NCI-H446 treated with DMSO at 0.1 percent for 48 hours (cell line): ENCODE results near the gene NMRAL1.
A peak's percentile ranks its signal among the peaks of the same experiment; 100 is the strongest.

Experiments
- DNase-seq: peaks from one replicate; lab custom pipeline; 2025; lab: John Stamatoyannopoulos, UW

The NMRAL1 gene

DNA sequence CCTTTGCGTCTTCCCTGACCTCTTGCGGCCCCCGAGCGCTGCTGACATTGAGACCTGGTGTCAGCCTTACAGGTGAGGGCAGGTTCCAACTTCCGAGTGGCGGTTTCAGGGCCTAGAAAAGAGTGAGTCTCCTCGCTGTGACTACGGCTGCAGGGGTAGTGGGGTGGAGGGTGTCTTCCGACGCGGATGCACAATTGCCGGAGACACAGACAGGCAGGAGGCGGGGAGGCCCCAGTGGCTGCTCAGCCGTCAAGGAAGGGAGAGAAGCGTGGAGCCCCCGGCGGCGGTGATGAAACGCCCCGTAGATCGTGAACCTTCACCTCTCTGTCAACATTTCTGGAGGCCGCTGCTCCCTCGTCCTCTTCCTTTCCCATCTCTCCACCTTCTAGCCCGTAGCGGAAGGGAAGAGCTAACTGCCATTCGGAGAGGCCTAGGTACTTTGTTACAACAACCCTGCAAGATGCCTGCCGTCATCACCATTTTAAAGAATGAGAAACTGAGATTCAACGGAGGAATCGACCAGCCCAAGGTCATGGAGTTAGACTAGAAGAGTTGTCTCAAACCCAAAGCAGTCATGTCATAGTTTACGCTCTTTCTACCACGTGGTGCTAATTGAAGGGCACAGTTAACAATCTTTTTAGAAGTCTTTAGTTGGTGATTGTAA lies 48.3 kb downstream of the NMRAL1 start:
- DNase-seq = no peak

DNA sequence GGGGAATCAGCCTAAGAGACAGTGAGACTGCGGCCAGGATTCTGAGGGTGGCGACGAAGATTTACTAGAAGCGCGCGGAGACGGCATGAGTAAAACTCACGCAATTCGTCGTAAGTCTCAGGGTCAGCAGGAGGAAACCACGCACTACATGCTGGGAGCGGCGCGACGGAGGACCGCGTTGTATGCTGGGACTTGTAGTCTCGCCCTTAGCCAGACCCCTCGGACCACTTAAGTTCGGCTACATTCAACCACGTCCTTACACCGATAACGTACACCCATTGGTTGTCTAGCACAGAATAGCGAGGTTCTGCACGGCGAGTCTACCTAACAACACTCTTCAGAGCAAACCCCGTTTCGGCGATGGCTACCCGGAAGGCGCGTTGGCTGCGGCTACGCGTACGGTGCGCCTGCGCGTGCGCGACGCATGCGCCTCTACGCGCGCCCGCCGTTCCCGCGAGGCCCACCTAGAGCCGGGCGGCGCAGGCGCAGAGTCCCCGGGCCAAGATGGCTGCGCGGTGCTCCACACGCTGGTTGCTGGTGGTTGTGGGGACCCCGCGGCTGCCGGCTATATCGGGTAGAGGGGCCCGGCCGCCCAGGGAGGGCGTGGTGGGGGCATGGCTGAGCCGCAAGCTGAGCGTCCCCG lies 48.9 kb downstream of the NMRAL1 start, which contains the start of gene DNAJA3:
DNAJA3 (plus strand) TSS at position 491 of the 643 bp plus-strand sequence; CDS start at position 505, 14 bp downstream.
- DNase-seq = peak; percentile 90

DNA sequence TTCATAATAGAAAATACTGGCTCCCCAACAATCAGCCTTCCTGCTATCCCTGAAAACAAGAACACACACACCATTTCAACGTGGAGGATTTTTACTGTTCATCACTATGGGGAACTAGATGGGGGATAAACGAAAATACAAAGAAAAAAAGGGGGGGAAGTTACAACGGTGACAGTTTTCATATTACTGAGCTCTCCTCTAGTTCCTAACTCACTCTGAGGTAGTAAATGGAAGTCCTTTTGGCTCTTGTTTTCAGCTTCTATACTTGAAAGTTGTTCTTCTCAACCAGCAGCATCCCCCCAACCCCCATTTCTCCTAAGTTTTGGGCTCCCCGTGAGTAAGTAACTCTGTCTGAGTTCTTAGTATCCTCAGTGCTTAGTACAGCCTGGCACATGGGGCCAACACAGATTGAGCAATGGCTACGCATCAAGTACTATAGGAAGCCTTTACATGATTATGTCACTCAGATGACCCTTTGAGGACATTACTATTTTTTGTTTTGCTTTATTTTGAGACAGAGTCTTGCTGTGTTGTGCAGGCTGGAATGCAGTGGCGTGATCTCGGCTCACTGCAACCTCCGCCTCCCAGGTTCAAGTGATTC lies 53.8 kb downstream of the NMRAL1 start:
- DNase-seq = no peak

DNA sequence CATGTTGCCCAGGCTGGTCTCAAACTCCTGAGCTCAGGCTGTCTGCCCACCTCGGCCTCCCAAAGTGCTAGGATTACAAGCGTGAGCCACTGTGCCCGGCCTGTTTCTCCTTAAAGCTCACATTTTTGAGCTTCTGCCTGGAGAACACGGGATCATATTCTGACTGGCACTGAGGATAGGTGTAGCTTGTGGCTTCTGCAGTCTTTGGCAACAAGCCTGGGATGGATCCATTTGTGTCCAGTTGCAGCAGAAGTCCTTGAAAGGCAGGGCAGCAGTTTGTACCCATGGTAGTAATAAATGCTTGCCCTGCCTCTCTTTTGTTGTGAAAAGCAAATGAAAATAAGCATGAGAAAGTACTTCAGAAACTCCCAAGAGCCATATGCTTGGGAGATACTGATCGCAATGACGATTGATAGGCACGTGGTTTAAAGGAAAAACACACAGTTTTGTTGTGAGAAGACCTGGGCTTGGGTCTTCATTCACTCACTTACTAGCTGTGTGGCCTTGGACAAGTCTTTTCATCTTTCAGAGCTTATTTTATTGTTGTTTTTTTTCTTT lies 54.9 kb downstream of the NMRAL1 start:
- DNase-seq = no peak

DNA sequence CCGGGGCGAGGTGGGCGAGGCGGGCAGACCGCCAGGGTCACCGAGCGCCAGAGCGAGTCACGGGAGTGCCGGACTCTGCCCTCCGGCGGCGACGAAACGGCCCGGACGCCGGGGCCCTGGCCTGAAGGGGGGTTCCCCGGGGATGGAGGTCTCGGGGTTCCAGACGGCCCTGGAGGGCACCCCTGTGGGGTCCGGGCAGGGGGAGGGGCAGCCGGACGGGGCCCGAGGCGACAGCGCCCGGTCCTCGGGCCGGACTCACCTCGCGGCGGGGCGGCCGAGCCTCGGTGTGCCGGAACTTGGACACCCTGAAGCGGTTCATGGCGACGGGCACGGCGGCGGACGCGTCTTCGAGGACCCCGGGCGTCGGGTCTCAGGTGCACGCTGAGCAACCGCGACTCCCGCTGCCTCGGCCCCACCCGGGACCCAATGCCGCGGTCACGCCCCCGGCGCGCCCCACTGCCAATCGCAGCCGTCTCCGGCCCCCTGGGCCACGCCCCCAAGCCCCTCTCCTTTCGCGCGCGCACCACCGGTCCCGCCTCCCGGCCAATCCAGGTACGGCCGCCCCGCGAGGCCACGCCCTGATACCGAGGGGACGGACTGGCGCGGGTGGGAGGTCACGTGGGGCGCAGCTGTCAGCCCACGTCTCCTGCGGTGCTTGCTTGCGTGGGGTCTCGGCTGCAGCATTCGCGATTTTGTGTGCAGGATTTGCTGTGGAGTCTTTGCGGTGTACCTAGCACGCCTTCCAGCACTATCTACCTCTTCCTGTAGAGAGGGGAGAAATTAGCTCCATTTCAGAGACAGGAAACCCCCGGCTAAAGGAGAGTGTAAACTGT lies 58.0 kb downstream of the NMRAL1 start, which contains the start of gene CORO7:
CORO7 (minus strand) TSS at position 397 of the 833 bp plus-strand sequence; CDS start at position 319, 78 bp downstream.
- DNase-seq = peak; percentile 73

DNA sequence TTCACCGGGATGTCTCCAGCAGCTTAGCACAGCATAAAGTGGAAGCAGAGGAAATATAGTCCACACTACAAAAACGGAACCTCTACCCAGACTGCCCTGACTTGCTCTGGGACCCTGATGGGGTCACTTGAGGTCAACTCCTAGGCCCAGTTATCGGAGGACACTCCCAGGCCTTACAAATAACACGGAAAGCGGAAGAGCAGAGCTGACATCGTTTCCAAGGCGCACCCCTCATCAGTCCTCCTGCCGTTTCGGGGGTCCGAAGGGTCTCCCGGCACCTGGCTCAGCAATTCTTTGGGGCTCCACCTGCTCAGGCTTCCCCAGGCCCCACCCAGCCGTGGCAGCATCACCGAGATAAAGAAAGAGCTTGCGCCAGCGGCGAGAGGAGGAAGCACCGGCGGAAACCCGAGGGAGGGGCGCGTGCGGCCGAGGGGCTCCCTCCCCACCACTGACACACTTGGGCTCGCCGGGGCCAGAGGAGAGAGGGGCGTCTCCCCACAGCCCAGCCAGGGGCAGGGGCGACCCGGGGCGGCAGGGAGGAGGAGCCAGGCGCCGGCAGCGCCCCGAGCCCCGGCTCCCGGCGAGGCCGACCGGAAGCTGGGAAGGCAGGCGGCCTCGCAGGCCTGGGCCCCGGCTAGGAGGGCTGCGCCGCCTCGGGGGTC lies 58.8 kb downstream of the NMRAL1 start:
- DNase-seq = no peak

DNA sequence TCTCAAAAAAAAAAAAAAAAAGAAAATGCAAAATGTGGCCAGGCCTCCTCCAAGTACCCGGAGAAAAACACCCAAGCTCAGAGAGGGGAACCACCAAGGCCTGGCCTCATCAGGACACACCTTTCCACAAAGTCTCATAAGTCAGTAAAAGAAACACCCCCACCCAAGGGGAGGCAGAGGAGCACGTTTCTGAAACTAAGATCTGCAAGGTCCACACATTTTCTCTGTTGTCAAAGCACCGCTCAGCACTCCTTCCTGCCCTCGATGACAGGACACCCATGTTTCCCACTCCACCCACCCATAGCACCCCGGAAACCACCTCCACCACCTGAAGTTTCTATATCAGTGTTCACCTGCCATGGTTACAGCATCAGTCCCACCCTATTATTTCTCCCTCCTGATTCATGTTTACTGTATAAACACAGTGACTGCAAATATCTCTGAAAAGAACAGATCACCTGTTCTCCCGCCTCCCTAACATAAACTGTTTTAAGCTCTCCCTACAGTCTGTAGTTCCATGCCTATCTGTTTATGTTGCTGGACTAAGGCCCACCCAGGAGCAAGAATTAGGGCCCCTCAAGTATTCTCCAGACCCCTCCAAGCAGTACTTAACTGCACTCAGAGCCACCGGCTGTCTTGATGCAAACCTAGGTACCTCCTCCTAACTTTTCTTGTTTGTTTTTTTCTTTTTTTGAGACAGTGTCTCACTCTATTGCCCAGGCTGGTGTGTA lies 60.1 kb downstream of the NMRAL1 start:
- DNase-seq = no peak

DNA sequence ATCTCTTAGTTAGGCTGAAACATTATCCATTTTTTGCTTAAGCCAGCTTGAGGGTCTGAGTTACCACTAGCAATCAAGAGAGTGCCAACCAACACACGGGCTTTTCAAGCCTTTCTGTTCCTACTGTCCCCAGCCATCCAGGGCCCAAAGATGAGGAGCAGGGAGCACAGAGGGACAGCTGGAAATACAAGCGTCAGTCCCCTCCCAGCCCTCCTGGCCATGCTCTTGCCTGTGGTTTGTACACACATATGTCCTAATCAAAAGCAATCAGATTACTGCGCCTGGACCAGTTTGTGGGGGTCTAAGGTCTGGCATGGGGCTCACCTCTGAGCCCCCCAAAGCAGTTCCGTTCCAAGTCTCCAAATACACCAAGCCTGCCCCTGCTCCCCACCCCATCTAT lies 61.6 kb downstream of the NMRAL1 start:
- DNase-seq = no peak

DNA sequence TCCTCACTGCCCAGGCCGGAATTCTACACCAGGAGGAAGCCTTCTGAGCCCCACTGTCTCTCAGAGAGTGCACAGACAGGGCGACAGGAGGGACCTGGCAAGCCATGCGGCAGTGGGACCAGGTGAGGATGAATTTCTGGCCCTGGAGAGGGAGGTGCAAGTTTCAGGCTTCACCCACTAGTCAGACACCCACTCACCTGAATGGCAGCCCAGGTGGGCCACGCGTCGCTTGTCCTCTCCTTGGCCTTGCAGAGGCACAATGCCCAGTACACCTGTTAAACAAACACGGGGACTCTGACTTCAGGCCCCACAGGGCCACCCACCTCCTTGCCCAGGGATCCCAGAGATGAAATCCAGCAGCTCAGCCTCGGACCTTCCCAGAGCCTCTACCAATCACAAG lies 62.3 kb downstream of the NMRAL1 start:
- no peak for DNase-seq
